ENCODE data around the gene FOXP3. TPM values are rescaled to one million over a fixed set of nuclear protein-coding genes. Genes with fewer than 3 reads are reported as not detected.

The FOXP3 gene
- total RNA-seq, 1 experiment from 2014 or later: 0.42 TPM

DNA sequence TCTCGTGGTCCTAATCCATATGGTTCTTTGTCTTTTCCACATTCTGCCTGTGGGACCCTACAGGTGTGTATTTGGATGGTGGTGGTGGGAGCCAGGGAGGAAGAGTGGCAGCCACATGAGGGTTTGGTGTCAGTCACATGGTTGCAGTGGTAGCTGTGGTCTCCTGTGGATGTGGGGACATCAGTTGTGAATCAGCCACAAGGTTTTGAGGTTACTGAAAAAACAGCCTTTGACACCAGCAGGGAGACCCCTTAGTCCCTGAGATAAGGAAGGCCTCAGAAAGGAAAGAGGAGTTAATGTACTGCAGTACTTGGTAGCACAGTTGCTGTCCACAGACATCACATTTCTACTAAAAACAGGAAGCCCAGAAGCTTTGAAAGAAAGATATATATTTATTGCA is 23.2 kb upstream of the FOXP3 start:
- ChIA-PET CTCF (no interaction called here), POLR2A (no interaction called here)
- H3K9me3 Mint-ChIP-seq: no peaks in the 10 kb centered on the region

DNA sequence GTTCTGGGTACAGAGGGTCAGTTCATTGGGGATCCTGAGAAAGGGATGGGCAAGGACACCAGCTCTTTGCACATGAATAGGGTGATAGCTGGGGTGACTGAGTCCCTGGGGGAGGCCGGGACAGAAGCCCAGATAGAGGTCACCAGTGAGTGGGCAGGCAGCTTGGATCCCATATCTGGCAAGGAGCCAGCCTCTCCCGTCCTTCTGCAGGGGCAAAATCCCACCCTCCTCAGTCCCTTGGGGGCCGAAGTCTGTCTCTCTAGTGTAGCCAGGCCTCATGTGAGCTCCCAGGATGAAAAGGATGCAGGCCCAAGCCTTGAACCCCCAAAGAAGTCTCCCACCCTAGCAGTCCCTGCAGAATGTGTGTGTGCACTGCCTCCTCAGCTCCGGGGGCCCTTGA is 22.1 kb upstream of the FOXP3 start:
- Mint-ChIP-seq H3K4me3 (no peak overlapping the region), H3K27me3 (ENCODE audit: low read depth) (no peaks in the 10 kb centered on the region), H3K9me3 (no peaks in the 10 kb centered on the region), H3K27ac (no peak overlapping the region), H3K4me1 (peaks cover 8% of the 10 kb centered on the region), H3K36me3 (no peaks in the 10 kb centered on the region)
- ChIA-PET POLR2A (no interaction called here), CTCF (no interaction called here)
- DNase-seq (ENCODE audit: low spot score): no peak
- no peak for ATAC-seq
- TF ChIP-seq, protein P1, sequence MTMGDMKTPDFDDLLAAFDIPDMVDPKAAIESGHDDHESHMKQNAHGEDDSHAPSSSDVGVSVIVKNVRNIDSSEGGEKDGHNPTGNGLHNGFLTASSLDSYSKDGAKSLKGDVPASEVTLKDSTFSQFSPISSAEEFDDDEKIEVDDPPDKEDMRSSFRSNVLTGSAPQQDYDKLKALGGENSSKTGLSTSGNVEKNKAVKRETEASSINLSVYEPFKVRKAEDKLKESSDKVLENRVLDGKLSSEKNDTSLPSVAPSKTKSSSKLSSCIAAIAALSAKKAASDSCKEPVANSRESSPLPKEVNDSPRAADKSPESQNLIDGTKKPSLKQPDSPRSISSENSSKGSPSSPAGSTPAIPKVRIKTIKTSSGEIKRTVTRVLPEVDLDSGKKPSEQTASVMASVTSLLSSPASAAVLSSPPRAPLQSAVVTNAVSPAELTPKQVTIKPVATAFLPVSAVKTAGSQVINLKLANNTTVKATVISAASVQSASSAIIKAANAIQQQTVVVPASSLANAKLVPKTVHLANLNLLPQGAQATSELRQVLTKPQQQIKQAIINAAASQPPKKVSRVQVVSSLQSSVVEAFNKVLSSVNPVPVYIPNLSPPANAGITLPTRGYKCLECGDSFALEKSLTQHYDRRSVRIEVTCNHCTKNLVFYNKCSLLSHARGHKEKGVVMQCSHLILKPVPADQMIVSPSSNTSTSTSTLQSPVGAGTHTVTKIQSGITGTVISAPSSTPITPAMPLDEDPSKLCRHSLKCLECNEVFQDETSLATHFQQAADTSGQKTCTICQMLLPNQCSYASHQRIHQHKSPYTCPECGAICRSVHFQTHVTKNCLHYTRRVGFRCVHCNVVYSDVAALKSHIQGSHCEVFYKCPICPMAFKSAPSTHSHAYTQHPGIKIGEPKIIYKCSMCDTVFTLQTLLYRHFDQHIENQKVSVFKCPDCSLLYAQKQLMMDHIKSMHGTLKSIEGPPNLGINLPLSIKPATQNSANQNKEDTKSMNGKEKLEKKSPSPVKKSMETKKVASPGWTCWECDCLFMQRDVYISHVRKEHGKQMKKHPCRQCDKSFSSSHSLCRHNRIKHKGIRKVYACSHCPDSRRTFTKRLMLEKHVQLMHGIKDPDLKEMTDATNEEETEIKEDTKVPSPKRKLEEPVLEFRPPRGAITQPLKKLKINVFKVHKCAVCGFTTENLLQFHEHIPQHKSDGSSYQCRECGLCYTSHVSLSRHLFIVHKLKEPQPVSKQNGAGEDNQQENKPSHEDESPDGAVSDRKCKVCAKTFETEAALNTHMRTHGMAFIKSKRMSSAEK (CRISPR knock-in tag; IDR thresholded peaks at IDR 0.05; ENCODE audit: borderline replicate concordance): no peak
- TF ChIP-seq CREM (CRISPR knock-in tag; IDR thresholded peaks at IDR 0.05): no peak
- TF ChIP-seq, protein P2, sequence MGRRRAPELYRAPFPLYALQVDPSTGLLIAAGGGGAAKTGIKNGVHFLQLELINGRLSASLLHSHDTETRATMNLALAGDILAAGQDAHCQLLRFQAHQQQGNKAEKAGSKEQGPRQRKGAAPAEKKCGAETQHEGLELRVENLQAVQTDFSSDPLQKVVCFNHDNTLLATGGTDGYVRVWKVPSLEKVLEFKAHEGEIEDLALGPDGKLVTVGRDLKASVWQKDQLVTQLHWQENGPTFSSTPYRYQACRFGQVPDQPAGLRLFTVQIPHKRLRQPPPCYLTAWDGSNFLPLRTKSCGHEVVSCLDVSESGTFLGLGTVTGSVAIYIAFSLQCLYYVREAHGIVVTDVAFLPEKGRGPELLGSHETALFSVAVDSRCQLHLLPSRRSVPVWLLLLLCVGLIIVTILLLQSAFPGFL (CRISPR knock-in tag; IDR thresholded peaks at IDR 0.05; ENCODE audit: borderline replicate concordance): no peak
- TF ChIP-seq GTF2I (CRISPR knock-in tag; conservative IDR thresholded peaks at IDR 0.05): no peak
- TF ChIP-seq MXD4 (CRISPR knock-in tag; IDR thresholded peaks at IDR 0.05; ENCODE audit: borderline replicate concordance): no peak
- TF ChIP-seq, protein P3, sequence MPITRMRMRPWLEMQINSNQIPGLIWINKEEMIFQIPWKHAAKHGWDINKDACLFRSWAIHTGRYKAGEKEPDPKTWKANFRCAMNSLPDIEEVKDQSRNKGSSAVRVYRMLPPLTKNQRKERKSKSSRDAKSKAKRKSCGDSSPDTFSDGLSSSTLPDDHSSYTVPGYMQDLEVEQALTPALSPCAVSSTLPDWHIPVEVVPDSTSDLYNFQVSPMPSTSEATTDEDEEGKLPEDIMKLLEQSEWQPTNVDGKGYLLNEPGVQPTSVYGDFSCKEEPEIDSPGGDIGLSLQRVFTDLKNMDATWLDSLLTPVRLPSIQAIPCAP (CRISPR knock-in tag; IDR thresholded peaks at IDR 0.05): no peak
- no peak for TF ChIP-seq ZNF138 (CRISPR knock-in tag; conservative IDR thresholded peaks at IDR 0.05)
- no peak for TF ChIP-seq GABPB1 (CRISPR knock-in tag; IDR thresholded peaks at IDR 0.05)
- no peak for TF ChIP-seq RORB (CRISPR knock-in tag; IDR thresholded peaks at IDR 0.05)
- no peak for TF ChIP-seq ESRRA (CRISPR knock-in tag; IDR thresholded peaks at IDR 0.05; ENCODE audit: borderline replicate concordance)
- no peak for TF ChIP-seq ZNF263 (CRISPR knock-in tag; IDR thresholded peaks at IDR 0.05; ENCODE audit: low read depth)
- TF ChIP-seq ETV6 (CRISPR knock-in tag; IDR thresholded peaks at IDR 0.05): no peak
- TF ChIP-seq, protein P4, sequence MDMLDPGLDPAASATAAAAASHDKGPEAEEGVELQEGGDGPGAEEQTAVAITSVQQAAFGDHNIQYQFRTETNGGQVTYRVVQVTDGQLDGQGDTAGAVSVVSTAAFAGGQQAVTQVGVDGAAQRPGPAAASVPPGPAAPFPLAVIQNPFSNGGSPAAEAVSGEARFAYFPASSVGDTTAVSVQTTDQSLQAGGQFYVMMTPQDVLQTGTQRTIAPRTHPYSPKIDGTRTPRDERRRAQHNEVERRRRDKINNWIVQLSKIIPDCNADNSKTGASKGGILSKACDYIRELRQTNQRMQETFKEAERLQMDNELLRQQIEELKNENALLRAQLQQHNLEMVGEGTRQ (CRISPR knock-in tag; IDR thresholded peaks at IDR 0.05): no peak
- TF ChIP-seq, protein P5, sequence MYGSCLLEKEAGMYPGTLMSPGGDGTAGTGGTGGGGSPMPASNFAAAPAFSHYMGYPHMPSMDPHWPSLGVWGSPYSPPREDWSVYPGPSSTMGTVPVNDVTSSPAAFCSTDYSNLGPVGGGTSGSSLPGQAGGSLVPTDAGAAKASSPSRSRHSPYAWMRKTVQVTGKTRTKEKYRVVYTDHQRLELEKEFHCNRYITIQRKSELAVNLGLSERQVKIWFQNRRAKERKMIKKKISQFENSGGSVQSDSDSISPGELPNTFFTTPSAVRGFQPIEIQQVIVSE (CRISPR knock-in tag; IDR thresholded peaks at IDR 0.05; ENCODE audit: borderline replicate concordance): no peak

More for the DNA sequence above, 23.2 kb upstream of the FOXP3 start:
- Mint-ChIP-seq H3K4me1 (peaks cover 4% of the 10 kb centered on the region), H3K27ac (no peak overlapping the region; the same call in 1 of the 2 replicates), H3K27me3 (ENCODE audit: low read depth) (no peaks in the 10 kb centered on the region), H3K4me3 (no peak overlapping the region), H3K36me3 (no peaks in the 10 kb centered on the region)
- no peak for ATAC-seq
- TF ChIP-seq NR2C2 (CRISPR knock-in tag; IDR thresholded peaks at IDR 0.05) (no peak), ZNF121 (CRISPR knock-in tag; IDR thresholded peaks at IDR 0.05) (no peak), FOXK1 (CRISPR knock-in tag; IDR thresholded peaks at IDR 0.05) (no peak), NR3C1 (CRISPR knock-in tag; conservative IDR thresholded peaks at IDR 0.05; ENCODE audit: low read depth) (no peak), GABPB1 (CRISPR knock-in tag; IDR thresholded peaks at IDR 0.05) (no peak), KAT7 (CRISPR knock-in tag; IDR thresholded peaks at IDR 0.05; ENCODE audit: borderline replicate concordance) (no peak), OVOL2 (CRISPR knock-in tag; IDR thresholded peaks at IDR 0.05; ENCODE audit: borderline replicate concordance) (no peak), ZNF219 (CRISPR knock-in tag; IDR thresholded peaks at IDR 0.05; ENCODE audit: borderline replicate concordance) (no peak)
- TF ChIP-seq, protein P6, sequence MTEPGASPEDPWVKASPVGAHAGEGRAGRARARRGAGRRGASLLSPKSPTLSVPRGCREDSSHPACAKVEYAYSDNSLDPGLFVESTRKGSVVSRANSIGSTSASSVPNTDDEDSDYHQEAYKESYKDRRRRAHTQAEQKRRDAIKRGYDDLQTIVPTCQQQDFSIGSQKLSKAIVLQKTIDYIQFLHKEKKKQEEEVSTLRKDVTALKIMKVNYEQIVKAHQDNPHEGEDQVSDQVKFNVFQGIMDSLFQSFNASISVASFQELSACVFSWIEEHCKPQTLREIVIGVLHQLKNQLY (CRISPR knock-in tag; IDR thresholded peaks at IDR 0.05): no peak
- TF ChIP-seq, protein P7, sequence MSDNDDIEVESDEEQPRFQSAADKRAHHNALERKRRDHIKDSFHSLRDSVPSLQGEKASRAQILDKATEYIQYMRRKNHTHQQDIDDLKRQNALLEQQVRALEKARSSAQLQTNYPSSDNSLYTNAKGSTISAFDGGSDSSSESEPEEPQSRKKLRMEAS (CRISPR knock-in tag; IDR thresholded peaks at IDR 0.05): no peak
- TF ChIP-seq, protein P8, sequence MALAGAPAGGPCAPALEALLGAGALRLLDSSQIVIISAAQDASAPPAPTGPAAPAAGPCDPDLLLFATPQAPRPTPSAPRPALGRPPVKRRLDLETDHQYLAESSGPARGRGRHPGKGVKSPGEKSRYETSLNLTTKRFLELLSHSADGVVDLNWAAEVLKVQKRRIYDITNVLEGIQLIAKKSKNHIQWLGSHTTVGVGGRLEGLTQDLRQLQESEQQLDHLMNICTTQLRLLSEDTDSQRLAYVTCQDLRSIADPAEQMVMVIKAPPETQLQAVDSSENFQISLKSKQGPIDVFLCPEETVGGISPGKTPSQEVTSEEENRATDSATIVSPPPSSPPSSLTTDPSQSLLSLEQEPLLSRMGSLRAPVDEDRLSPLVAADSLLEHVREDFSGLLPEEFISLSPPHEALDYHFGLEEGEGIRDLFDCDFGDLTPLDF (CRISPR knock-in tag; IDR thresholded peaks at IDR 0.05): no peak
- no peak for DNase-seq (ENCODE audit: low spot score)

All from WTC11 (cell line).